K562 (cell line): ENCODE results near the gene RAB7A. TPM values are rescaled to one million over a fixed set of nuclear protein-coding genes. Genes with fewer than 3 reads are reported as not detected.

ENCODE experiments used
- ATAC-seq: fragments of 200-7000 bp; cut with Tn5 transposase; 3 replicates; pipeline ENCODE4 v1.9.1; 2020; ENCODE audit warnings: moderate library complexity
- BruUV-seq: library from RNA; stranded (reverse); fragments of 400-500 nt; replicated peaks from 2 replicates; lab custom pipeline; 2021; lab: Mats Ljungman, UMichigan
- CTCF ChIA-PET: fragments of 300-600 bp; formaldehyde crosslinking; extraction: SDS; loops from one replicate; lab custom pipeline; 2021; ENCODE audit warnings: low intra/inter-chr PET ratio; lab: Yijun Ruan, JAX
- POLR2A ChIA-PET: fragments of 300-600, 350-650 bp; sonication (Branson Sonifier 250); formaldehyde crosslinking; extraction: SDS; loops from one replicate; lab custom pipeline; 2021; ENCODE audit warnings: antibody characterized with exemption, inconsistent platforms; lab: Yijun Ruan, JAX
- DNase-seq, 4 experiments: peaks; one replicate each; pipeline versions ENCODE4 v3.0.0 to v3.0.0-alpha.2; 2011 to 2018; ENCODE audit warnings: low spot score in 3 of 4, mixed read lengths in 3 of 4; ENCODE audit errors: extremely low read depth in 1 of 4
- FAIRE-seq: peaks from 2 replicates; lab custom pipeline; 2011; peaks lifted over from hg19 to GRCh38; lab: Jason Lieb, UNC
- H2AFZ ChIP-seq: 2 replicates; pipeline ENCODE4 v1.6.0; 2011; ENCODE audit warnings: low read depth, low read length, control low read depth, inconsistent platforms
- H3K27ac ChIP-seq: fragments of 200-600 bp; 3 replicates; pipeline ENCODE4 v1.8.0; 2011; ENCODE audit warnings: low read depth, mild to moderate bottlenecking, control low read depth, inconsistent platforms, low read length, moderate library complexity, mixed read lengths; ENCODE audit errors: extremely low read depth
- H3K27me3 ChIP-seq, 2 experiments: fragments of 300-600 bp in 1 of 2; 2 replicates in 1 of 2; 3 replicates in 1 of 2; pipeline versions ENCODE4 v1.6.0 to v1.8.0; 2011; ENCODE audit warnings: inconsistent platforms in 2 of 2, low read length in 2 of 2, mild to moderate bottlenecking in 1 of 2, mixed read lengths in 1 of 2, moderate library complexity in 1 of 2; ENCODE audit not compliant: control insufficient read depth in 2 of 2, insufficient read depth in 2 of 2
- H3K36me3 ChIP-seq: fragments of 300-600 bp; 3 replicates; pipeline ENCODE4 v1.8.0; 2011; ENCODE audit warnings: mild to moderate bottlenecking, low read length, inconsistent platforms; ENCODE audit not compliant: control insufficient read depth, insufficient read depth
- H3K4me1 ChIP-seq, 2 experiments: fragments of 200-600 bp in 1 of 2; replicated peaks in 1 of 2; 2 replicates in 1 of 2; 3 replicates in 1 of 2; pipeline versions ENCODE4 v1.5.1 to v1.8.0; 2011; ENCODE audit warnings: inconsistent platforms in 2 of 2, low read length in 2 of 2, mild to moderate bottlenecking in 1 of 2, mixed read lengths in 1 of 2, moderate library complexity in 1 of 2; ENCODE audit not compliant: control insufficient read depth in 2 of 2, insufficient read depth in 2 of 2
- H3K4me2 ChIP-seq: 2 replicates; pipeline ENCODE4 v1.6.1; 2011; ENCODE audit warnings: low read length, control low read depth, inconsistent platforms, mixed read lengths; ENCODE audit not compliant: insufficient read depth
- H3K4me3 ChIP-seq: fragments of 200-600 bp; sonication (generic), shearing (Covaris generic); 2 replicates; pipeline ENCODE4 v1.5.1; 2016; ENCODE audit warnings: control low read depth, inconsistent platforms
- H3K79me2 ChIP-seq: fragments of 200-600 bp; 3 replicates; pipeline ENCODE4 v1.8.0; 2011; ENCODE audit warnings: low read length, inconsistent platforms; ENCODE audit not compliant: control insufficient read depth, insufficient read depth
- H3K9ac ChIP-seq, 2 experiments: 2 replicates each; pipeline versions ENCODE4 v1.6.0 to v1.6.1; 2011; ENCODE audit warnings: low read depth in 2 of 2, low read length in 2 of 2, control low read depth in 1 of 2, inconsistent platforms in 1 of 2, mild to moderate bottlenecking in 1 of 2, mixed read lengths in 1 of 2; ENCODE audit not compliant: insufficient read depth in 1 of 2
- H3K9me1 ChIP-seq: one replicate; pipeline ENCODE4 v1.6.0; 2011; ENCODE audit warnings: inconsistent platforms, mild to moderate bottlenecking, low read length, moderate library complexity; ENCODE audit not compliant: control insufficient read depth, insufficient read depth
- H3K9me3 ChIP-seq: replicated peaks from 2 replicates; pipeline ENCODE4 v1.5.1; 2011; ENCODE audit warnings: low read depth, low read length, inconsistent platforms; ENCODE audit not compliant: control insufficient read depth, insufficient read depth
- H4K20me1 ChIP-seq: replicated peaks from 2 replicates; pipeline ENCODE4 v1.6.1; 2011; ENCODE audit warnings: low read length, inconsistent platforms, mixed read lengths; ENCODE audit not compliant: control insufficient read depth, insufficient read depth
- BRF1 ChIP-seq: IDR thresholded peaks from 3 replicates; pipeline ENCODE4 v1.6.1; 2011; ENCODE audit warnings: borderline replicate concordance, mild to moderate bottlenecking; ENCODE audit not compliant: insufficient read length; ENCODE audit errors: extremely low read depth
- DPF2 ChIP-seq: fragments of 450-650 bp; IDR thresholded peaks from 2 replicates; pipeline ENCODE4 v1.6.1; 2016
- FOXA3 ChIP-seq, 2 experiments: fragments of 450-650 bp in 1 of 2; sonication (generic) in 1 of 2; formaldehyde crosslinking; IDR thresholded peaks in 1 of 2; conservative IDR thresholded peaks in 1 of 2; 2 replicates each; pipeline versions ENCODE4 v1.4.0 to v1.8.0; 2020 to 2022; ENCODE audit warnings: mild to moderate bottlenecking in 2 of 2, missing genetic modification reagents in 1 of 2
- GTF2E2 ChIP-seq: fragments of 200-800 bp; sonication (Bioruptor generic); IDR thresholded peaks from 2 replicates; pipeline ENCODE4 v1.6.1; 2016; ENCODE audit warnings: missing genetic modification characterization, missing compliant biosample characterization
- HDAC8 ChIP-seq: fragments of 450-650 bp; IDR thresholded peaks from 2 replicates; pipeline ENCODE4 v1.6.1; 2016; ENCODE audit warnings: mild to moderate bottlenecking, missing genetic modification characterization, moderate library complexity, missing compliant biosample characterization
- L3MBTL2 ChIP-seq: fragments of 450-650 bp; IDR thresholded peaks from 2 replicates; pipeline ENCODE4 v1.6.1; 2016; ENCODE audit warnings: mild to moderate bottlenecking, moderate library complexity
- PHF21A ChIP-seq: fragments of 450-650 bp; IDR thresholded peaks from 2 replicates; pipeline ENCODE4 v1.6.1; 2017; ENCODE audit warnings: low read depth, borderline replicate concordance
- ZNF274 ChIP-seq: IDR thresholded peaks from 2 replicates; pipeline ENCODE4 v1.6.1; 2011; ENCODE audit warnings: low read depth, mild to moderate bottlenecking, low read length, moderate library complexity, borderline replicate concordance
- ZNF384 ChIP-seq: IDR thresholded peaks from 2 replicates; pipeline ENCODE4 v1.6.1; 2012; ENCODE audit warnings: low read depth, low read length, improper control_type of control experiment
- WGBS: fragments of 100-300 bp; shearing (Covaris generic); methylation state at CpG from one replicate; pipeline ENCODE4 v1.1.6; 2016; ENCODE audit warnings: low coverage, mixed read lengths; ENCODE audit not compliant: insufficient coverage; ENCODE audit errors: missing lambda C conversion rate; 5-methylcytosine and 5-hydroxymethylcytosine counted together
- in situ Hi-C: fragments of 300-500 bp; cut with MboI; formaldehyde crosslinking; loops from 4 replicates; pipeline ENCODE4 v1.15.0; 2018; ENCODE audit warnings: inconsistent platforms, mixed read lengths
- intact Hi-C: fragments of 100-400 bp; cut with micrococcal nuclease; formaldehyde crosslinking; loops from 2 replicates; pipeline ENCODE4 v1.14.2; 2022
- polyA plus RNA-seq, 8 experiments: library from polyadenylated mRNA; depleted of rRNA in 4 of 8; stranded (reverse) in 5 of 8; unstranded in 3 of 8; fragments of >200 nt; fragmentation: Nextera tagmentation in 2 of 8; fragmentation: Illumina TruSeq in 1 of 8; extraction: Ambion mirVana in 2 of 8; extraction: Trizol in 1 of 8; gene quantifications; 2 replicates each; pipeline versions ENCODE4 v1.2.1 to v1.2.3, GENCODE V29; 2011 to 2014; ENCODE audit warnings: inconsistent platforms in 1 of 8, missing spikeins in 1 of 8
- total RNA-seq, 7 experiments: library from RNA; depleted of rRNA in 6 of 7; stranded (reverse); fragments of >200 nt in 6 of 7; fragmentation: Illumina TruSeq in 2 of 7; extraction: Trizol in 2 of 7; gene quantifications; 2 replicates each; pipeline versions ENCODE4 v1.2.1 to v1.2.3, GENCODE V29; 2011 to 2021; ENCODE audit warnings: low replicate concordance in 1 of 7
- TF ChIP-seq, protein P1 (sequence below): fragments of 250-450 bp; sonication (Bioruptor Pico); IDR thresholded peaks from 2 replicates; pipeline ENCODE4 v1.5.0; 2021; ENCODE audit warnings: mild to moderate bottlenecking, borderline replicate concordance

The RAB7A gene
- total and polyA plus RNA-seq, 9 of the 15 experiments (the other 6 are each of a cell fraction or from before 2014, with no cell fraction given), result 30.9 to 204 (median 72.8) TPM

DNA sequence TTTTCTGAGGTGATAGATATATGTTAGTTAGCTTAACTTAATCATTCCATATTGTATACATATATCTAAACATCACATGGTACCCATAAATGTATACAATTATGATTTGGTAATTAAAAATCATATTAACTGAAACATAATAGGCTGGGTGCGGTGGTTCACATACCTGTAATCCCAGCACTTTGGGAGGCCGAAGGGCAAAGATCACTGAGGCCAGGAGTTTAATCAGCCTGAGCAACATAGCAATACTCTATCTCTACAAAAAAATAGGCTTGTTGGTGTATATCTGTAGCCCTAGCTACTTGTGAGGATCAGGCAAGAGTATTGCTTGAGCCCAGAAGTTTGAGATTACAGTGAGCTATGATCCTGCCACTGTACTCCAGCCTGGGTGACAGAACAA is 20.9 kb downstream of the RAB7A start:
- peaks cover 8% of the 10 kb centered on the region; the same call in 1 of the 2 replicates for H4K20me1 ChIP-seq
- H3K4me3 ChIP-seq, result no peak overlapping the region
- no peak overlapping the region for H2AFZ ChIP-seq
- in situ Hi-C loops, result no loop called here
- no peaks in the 10 kb centered on the region for H3K27me3 ChIP-seq
- FAIRE-seq, result no peak
- TF ChIP-seq GTF2E2, result no peak
- no peak for TF ChIP-seq HDAC8 (tag)
- no peak for TF ChIP-seq DPF2
- TF ChIP-seq L3MBTL2, result no peak
- TF ChIP-seq FOXA3 (CRISPR knock-in tag; conservative IDR thresholded peaks at IDR 0.05 in 1 of 2, IDR thresholded peaks at IDR 0.05 in 1 of 2), result no peak
- TF ChIP-seq ZNF274, result no peak
- TF ChIP-seq BRF1, result no peak
- TF ChIP-seq, protein P1, sequence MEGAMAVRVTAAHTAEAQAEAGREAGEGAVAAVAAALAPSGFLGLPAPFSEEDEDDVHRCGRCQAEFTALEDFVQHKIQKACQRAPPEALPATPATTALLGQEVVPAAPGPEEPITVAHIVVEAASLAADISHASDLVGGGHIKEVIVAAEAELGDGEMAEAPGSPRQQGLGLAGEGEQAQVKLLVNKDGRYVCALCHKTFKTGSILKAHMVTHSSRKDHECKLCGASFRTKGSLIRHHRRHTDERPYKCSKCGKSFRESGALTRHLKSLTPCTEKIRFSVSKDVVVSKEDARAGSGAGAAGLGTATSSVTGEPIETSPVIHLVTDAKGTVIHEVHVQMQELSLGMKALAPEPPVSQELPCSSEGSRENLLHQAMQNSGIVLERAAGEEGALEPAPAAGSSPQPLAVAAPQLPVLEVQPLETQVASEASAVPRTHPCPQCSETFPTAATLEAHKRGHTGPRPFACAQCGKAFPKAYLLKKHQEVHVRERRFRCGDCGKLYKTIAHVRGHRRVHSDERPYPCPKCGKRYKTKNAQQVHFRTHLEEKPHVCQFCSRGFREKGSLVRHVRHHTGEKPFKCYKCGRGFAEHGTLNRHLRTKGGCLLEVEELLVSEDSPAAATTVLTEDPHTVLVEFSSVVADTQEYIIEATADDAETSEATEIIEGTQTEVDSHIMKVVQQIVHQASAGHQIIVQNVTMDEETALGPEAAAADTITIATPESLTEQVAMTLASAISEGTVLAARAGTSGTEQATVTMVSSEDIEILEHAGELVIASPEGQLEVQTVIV (CRISPR knock-in tag), result no peak
- no peak for TF ChIP-seq PHF21A
- no peak for TF ChIP-seq ZNF384
- 100% methylated on average over 2 of the region's 2 CpGs for WGBS
- H3K9ac ChIP-seq, result no peak overlapping the region
- intact Hi-C loops, result no loop called here
- H3K9me1 ChIP-seq, result no peaks in the 10 kb centered on the region
- H3K9me3 ChIP-seq, result no peaks in the 10 kb centered on the region
- CTCF ChIA-PET, result no interaction called here
- no peak for DNase-seq
- H3K4me1 ChIP-seq, result peaks cover 2 to 4% of the 10 kb centered on the region in 2 experiments; a peak in 3 of 5 replicates
- peaks cover 86% of the 10 kb centered on the region for H3K79me2 ChIP-seq
- no peak overlapping the region for H3K27ac ChIP-seq
- no peak overlapping the region for H3K4me2 ChIP-seq
- BruUV-seq, result no TSS peak
- POLR2A ChIA-PET, result interaction anchor here (1.5 kb wide), 1 partner anchor 13 kb away, joined by 4 read pairs; no protein-coding TSS in a partner anchor
- peaks cover 27% of the 10 kb centered on the region; the same call in 2 of the 3 replicates for H3K36me3 ChIP-seq
- no peak for ATAC-seq
